OCI-LY1 (cell line): ENCODE results near the gene FAAP100.

ENCODE experiments used
- H2AFZ ChIP-seq: fragments of 200-600 bp; sonication (generic), shearing (Covaris generic); 2 replicates; pipeline ENCODE4 v1.6.0; 2014; ENCODE audit warnings: antibody characterized with exemption, mild to moderate bottlenecking, low read length
- H3F3A ChIP-seq: fragments of 200-600 bp; sonication (generic), shearing (Covaris generic); 2 replicates; pipeline ENCODE4 v1.6.0; 2014; ENCODE audit warnings: mild to moderate bottlenecking, antibody characterized with exemption, low read length, moderate library complexity; ENCODE audit not compliant: insufficient read depth
- H3K27ac ChIP-seq: fragments of 200-600 bp; sonication (generic); 2 replicates; pipeline ENCODE4 v1.5.1; 2014; ENCODE audit warnings: low read length, mixed run types, mild to moderate bottlenecking, low read depth; ENCODE audit not compliant: poor library complexity, severe bottlenecking
- H3K27me3 ChIP-seq: fragments of 200-600 bp; sonication (generic); 2 replicates; pipeline ENCODE4 v1.6.0; 2014; ENCODE audit warnings: antibody characterized with exemption, mild to moderate bottlenecking, low read length, moderate library complexity; ENCODE audit not compliant: insufficient read depth
- H3K36me3 ChIP-seq: fragments of 200-600 bp; sonication (generic); 2 replicates; pipeline ENCODE4 v1.6.1; 2014; ENCODE audit warnings: mild to moderate bottlenecking, antibody characterized with exemption, low read length, moderate library complexity, mixed read lengths; ENCODE audit not compliant: insufficient read depth
- H3K4me1 ChIP-seq: fragments of 200-600 bp; sonication (generic); 2 replicates; pipeline ENCODE4 v1.5.1; 2014; ENCODE audit warnings: mild to moderate bottlenecking, low read length, moderate library complexity; ENCODE audit not compliant: insufficient read depth, severe bottlenecking
- H3K4me2 ChIP-seq: fragments of 200-600 bp; sonication (generic), shearing (Covaris generic); 2 replicates; pipeline ENCODE4 v1.6.1; 2014; ENCODE audit warnings: low read length
- H3K4me3 ChIP-seq: fragments of 200-600 bp; sonication (generic); 2 replicates; pipeline ENCODE4 v1.5.1; 2014; ENCODE audit warnings: low read length, low read depth, mild to moderate bottlenecking, mixed read lengths; ENCODE audit not compliant: poor library complexity, severe bottlenecking
- H3K79me2 ChIP-seq: fragments of 200-600 bp; shearing (Covaris generic); 2 replicates; pipeline ENCODE4 v1.6.1; 2016; ENCODE audit warnings: mixed run types, low read length, mixed read lengths; ENCODE audit not compliant: insufficient read depth
- H3K9ac ChIP-seq: fragments of 200-600 bp; sonication (generic), shearing (Covaris generic); 2 replicates; pipeline ENCODE4 v1.6.1; 2014; ENCODE audit warnings: mild to moderate bottlenecking, low read length, mixed read lengths
- H3K9me2 ChIP-seq: fragments of 200-600 bp; sonication (generic), shearing (Covaris generic); 2 replicates; pipeline ENCODE4 v1.6.1; 2014; ENCODE audit warnings: low read depth, mild to moderate bottlenecking, low read length, mixed read lengths
- H3K9me3 ChIP-seq: fragments of 200-600 bp; shearing (Covaris generic); 2 replicates; pipeline ENCODE4 v1.6.1; 2014; ENCODE audit warnings: low read length, mixed read lengths
- H4K20me1 ChIP-seq: fragments of 200-600 bp; sonication (generic), shearing (Covaris generic); 2 replicates; pipeline ENCODE4 v1.6.0; 2016; ENCODE audit warnings: mild to moderate bottlenecking, low read length; ENCODE audit not compliant: insufficient read depth
- CTCF ChIP-seq: fragments of 200-600 bp; sonication (generic), shearing (Covaris generic); IDR thresholded peaks from 2 replicates; pipeline ENCODE4 v1.5.1; 2017; ENCODE audit warnings: mild to moderate bottlenecking, antibody characterized with exemption, low read length, moderate library complexity, mixed read lengths
- EZH2 ChIP-seq: fragments of 200-600 bp; sonication (generic), shearing (Covaris generic); IDR thresholded peaks from 2 replicates; pipeline ENCODE4 v1.8.0; 2017; ENCODE audit warnings: borderline replicate concordance, mixed run types, mild to moderate bottlenecking, antibody characterized with exemption, low read length, moderate library complexity, mixed read lengths

The FAAP100 gene

GRCh38 chr17:81489998-81490992 lies 61.9 kb downstream of the FAAP100 start:
- Histone ChIP-seq H3K4me3 (no peak overlapping the region), H3K9me3 (no peaks in the 10 kb centered on the region), H3K4me2 (no peak overlapping the region), H4K20me1 (no peaks in the 10 kb centered on the region), H3F3A (no peaks in the 10 kb centered on the region), H3K27ac (no peak overlapping the region), H3K9ac (no peak overlapping the region), H3K36me3 (no peaks in the 10 kb centered on the region), H3K4me1 (peaks cover 11% of the 10 kb centered on the region), H3K9me2 (no peaks in the 10 kb centered on the region), H2AFZ (no peak overlapping the region), H3K79me2 (no peaks in the 10 kb centered on the region), H3K27me3 (peaks cover 4% of the 10 kb centered on the region; the same call in 1 of the 2 replicates)
- TF ChIP-seq CTCF (no peak), EZH2 (no peak)
